Cerebellar cortex (tissue), 1 donor: ENCODE results near the gene SH3PXD2A.
A peak's percentile ranks its signal among the peaks of the same experiment; 100 is the strongest.

Experiments used
- DNase-seq: peaks from one replicate; pipeline ENCODE4 v3.0.0-alpha.2; 2015; ENCODE audit warnings: low spot score

SH3PXD2A gene

GRCh38 chr10:103582331-103583123, 272.8 kb downstream of the SH3PXD2A start:
- peak; percentile 55 for DNase-seq

GRCh38 chr10:103581499-103581898, 273.9 kb downstream of the SH3PXD2A start:
- DNase-seq, result no peak

DNA sequence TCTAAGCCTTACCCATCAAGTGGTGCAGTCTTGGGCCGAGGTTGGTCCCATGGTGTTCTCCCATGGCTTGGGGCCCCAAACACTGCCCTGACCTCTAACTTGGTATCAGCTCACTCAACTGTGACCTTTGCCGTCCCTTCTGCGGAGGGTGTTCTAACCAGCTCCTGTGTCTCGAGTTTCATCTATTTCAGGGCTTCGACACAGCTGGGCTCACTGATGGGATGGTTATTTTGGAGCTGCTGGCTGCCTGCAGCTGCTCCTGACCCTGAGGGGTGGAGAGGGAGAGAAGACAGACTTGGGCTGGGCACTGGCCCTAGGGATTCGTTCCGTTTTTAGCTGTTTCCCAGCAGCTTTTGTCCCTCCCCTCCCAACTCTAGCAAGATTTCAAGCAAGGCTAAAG, 274.9 kb downstream of the SH3PXD2A start:
- DNase-seq, result no peak

- no peak for DNase-seq
These were observed 275.4 kb downstream of the SH3PXD2A start for GRCh38 chr10:103580011-103580410.

GRCh38 chr10:103578782-103579382, 276.5 kb downstream of the SH3PXD2A start:
- DNase-seq, result no peak

DNA sequence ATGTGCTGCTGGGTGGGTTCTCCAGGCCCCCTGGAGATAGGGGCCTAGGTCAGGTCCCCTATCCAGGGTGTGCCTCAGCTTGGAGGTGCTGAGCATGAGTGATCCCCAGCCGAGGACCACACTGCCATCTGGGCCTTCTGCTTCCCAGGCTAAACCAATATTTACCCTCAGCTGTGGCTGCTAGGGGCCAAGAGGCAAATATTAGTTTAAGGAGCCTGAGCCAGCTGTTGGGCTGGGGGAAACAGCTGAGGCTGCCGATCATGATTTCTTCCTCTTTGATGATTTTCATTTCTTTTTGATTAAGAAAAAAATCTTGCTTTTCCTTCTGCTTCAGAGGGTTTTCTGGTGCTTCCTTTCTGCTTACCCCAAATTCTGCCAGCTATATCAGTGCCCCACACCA, 278.5 kb downstream of the SH3PXD2A start:
- DNase-seq, result no peak

DNA sequence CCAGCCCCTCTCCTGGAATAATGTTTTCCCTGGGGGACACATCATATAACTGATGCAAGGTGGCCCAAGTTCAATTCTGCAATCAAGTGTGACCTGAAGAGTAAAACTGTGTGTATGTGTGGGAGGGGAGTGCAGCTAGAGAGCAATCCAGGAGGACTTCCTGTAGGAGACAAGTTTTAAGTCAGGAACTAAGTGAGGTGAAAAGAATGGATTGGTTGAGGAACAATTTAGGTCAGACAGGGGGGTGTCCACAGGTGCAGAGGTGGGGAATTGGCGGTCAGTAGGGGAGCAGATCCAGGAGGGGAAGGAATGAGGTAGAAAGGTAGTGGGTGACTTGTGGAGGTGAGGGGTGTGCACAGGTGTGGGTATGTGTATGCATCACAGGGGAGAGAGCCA, 279.3 kb downstream of the SH3PXD2A start:
- DNase-seq, result no peak

- no peak for DNase-seq
These were observed 279.8 kb downstream of the SH3PXD2A start for GRCh38 chr10:103575416-103576075.

GRCh38 chr10:103574097-103575061, 281.0 kb downstream of the SH3PXD2A start:
- DNase-seq, result no peak

GRCh38 chr10:103573205-103573487, 282.2 kb downstream of the SH3PXD2A start:
- no peak for DNase-seq

GRCh38 chr10:103572347-103573204, 282.8 kb downstream of the SH3PXD2A start:
- DNase-seq, result no peak

DNA sequence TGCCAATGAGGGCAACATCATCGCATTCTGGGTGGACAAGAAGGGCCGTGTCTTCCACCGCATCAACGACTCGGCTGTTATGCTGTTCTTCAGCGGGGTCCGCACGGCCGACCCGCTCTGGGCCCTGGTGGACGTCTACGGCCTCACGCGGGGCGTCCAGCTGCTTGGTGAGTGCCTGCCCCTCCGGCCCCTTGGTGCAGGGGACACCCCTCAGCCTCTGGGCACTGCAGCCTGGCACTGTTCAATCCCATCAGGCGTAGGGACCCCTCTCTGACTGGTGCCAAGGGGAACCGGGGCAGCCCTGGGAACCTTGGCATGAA, 283.8 kb downstream of the SH3PXD2A start:
- DNase-seq, result no peak

GRCh38 chr10:103570844-103571655, 284.3 kb downstream of the SH3PXD2A start:
- no peak for DNase-seq

DNA sequence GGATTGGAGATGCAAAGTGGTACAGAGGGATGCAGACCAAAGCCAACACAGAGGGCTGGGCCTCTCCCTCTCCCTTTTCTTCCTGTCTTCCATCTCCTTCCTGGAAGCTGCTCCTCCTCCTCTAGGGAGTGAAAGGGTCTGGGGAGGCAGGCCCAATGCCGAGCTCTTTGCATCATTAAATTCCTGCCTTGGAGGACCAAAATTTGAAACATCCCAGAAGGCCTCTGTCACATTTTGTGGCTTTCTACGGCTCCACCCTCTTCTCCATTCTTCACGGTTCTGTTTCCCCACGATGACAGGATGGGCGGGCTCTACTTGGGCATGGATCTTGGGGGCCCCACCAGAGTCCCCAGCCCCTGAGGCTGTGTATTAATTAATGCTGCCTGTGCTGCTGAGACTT, 285.5 kb downstream of the SH3PXD2A start:
- DNase-seq, result no peak

DNA sequence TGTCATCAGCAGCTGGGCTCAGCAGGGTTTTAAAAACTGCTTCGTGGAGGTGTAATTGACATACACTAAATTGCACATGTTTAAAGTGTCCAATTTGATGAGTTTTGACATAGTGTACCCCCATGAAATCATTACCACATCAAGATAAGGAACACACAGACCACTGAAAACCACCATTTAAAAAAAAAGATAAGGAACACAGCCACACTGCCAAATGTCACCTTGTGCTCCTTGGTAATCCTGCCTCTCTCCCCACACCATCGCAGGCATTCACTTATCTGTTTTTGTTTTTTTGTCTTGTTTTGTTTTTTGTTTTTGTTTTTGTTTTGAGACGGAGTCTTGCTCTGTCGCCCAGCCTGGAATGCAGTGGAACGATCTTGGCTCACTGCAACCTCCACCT, 286.9 kb downstream of the SH3PXD2A start:
- DNase-seq, result no peak

DNA sequence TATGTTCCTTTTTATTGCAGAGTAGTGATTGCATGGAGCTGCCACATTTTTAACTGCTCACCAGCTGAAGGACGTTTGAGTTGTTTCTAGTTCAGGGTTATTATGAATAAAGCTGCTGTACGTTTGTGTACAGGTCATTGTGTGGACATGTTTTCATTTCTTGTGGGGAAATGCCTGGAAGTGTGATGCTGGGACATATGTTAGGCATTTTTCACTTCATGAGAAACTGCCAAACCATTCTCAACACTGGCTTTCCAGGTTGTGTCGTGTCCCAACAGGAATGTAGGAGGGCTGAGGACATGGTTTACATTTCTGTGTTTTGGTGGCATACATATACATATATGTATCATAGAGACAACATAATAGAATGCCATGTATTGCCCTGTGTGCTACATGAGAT, 288.8 kb downstream of the SH3PXD2A start:
- no peak for DNase-seq

DNA sequence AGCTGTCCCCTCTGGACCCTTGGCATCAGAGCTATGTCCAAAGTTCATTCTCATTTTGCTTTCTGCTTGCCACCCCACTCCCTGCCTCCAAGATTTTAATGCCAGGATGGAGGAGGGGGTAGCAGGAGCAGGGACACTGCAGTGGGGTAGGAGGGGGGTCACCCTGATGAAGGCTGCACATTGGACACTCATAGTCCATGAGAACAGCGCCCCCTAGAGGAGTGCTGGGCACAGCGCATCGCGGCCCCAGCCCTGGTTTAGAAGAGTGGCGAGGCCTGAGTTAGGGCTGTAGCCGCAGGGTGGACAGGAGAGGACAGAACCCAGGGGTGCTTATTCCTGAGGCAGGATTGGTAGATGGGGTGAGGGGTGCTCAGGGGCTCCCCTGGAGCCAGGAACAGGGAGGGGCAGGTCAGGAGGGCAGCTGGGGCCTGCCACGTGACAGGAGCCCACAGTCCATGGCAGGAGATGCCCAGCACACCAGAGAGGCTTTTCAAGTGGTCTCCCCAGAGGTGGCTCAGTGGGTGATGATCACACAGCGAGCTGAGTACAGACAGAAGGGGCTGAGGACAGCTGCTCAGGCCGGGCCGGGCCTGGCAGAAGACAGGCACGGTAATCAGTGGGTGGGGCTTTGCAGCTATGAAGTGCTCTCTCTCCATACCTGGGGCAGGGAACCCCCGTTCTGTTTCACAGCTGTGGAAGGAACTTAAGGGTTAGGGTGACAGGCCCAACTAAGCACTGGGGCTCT, 290.4 kb downstream of the SH3PXD2A start:
- DNase-seq, result no peak

DNA sequence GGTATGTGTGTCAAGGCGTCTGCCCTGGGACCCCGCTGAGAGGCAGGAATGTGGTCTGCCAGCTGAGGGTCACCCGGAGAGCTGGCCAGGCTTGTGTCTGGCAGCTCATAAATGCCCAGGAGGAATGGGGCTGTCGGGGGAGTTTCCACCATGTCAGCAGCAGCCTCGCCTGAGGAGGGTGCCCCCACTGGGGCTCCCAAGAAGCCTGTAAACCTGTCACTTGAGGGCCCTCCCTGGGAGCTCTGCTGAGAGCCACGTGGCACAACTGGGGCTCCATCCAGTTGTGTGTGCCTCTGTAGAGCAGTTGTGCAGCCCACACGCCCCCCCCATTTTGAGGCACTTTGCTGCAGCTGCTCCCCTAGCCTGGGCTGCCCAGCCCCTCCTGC, 291.3 kb downstream of the SH3PXD2A start:
- no peak for DNase-seq

DNA sequence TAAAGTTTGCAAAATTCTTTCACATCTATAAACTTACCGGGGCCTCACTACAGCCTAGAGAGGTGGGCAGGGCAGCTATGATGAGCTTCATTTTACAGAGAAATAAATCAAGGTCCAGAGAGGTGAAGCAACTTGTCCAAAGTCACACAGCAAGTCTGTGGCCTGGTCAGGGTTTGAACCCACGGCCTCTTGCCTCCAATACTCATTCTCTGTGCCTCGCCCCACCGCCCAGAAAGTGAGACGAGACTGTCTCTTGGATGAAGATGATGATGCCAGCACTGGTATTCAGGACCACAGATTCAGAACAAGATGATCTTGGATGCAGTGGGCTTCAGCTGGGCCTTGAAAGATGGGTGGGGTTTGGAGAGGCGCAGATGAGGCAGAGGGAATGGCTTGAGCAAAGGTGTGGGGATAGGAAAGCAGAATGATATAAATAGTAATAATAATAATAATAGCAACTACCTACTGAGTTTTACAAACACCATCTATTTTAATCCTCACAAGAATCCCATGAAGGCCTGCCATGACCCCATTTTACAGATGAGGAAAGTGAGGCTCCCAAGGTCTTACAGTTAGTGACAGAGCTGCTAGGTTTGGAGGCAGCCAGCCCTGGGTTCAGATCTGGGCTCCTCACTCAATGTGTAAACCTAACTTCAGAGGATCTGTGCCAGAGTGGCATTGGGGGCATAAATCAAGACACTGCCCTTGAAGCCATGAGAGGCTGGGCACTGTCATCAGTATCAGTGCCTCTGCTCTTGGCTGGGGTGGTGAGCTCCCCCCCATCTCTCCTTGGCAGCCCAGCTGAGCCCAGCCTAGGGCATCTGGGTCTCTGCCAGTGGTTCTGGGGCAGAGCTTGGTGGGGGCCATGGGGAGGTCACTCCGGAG, 291.9 kb downstream of the SH3PXD2A start:
- DNase-seq, result no peak
